Kidney capillary endothelial cell (primary cell): Measurements from ENCODE around the gene CAVIN1.
"Not testable (repeated sequence)": the region's sequence is repeated elsewhere in the genome, so short reads cannot be mapped to it uniquely, and the experiment has no call there.

Experiments
- DNase-seq: peaks from one replicate; pipeline ENCODE4 v3.0.0-alpha.2; 2018; ENCODE audit warnings: low spot score

Gene CAVIN1

DNA sequence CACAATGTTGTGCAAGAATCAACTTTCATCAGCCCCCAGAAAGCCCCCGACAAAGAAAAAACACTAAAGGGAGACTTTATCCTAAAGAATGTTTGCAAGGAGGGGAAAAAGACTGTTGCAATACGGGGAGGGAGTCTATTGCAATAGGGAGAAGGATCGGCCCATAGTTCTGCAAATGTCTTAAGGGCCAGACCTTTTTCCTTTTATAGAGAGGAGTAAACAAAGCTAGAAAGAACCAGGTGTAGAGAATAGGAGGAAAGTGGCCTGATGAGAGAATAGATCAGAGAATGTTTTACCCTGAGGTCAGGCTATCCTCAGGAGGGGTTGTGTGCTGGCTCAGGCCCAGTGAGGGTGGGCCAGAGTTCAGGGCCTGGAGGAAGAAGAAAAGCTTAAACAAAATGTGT is 8.7 kb upstream of the CAVIN1 start:
- no peak for DNase-seq

DNA sequence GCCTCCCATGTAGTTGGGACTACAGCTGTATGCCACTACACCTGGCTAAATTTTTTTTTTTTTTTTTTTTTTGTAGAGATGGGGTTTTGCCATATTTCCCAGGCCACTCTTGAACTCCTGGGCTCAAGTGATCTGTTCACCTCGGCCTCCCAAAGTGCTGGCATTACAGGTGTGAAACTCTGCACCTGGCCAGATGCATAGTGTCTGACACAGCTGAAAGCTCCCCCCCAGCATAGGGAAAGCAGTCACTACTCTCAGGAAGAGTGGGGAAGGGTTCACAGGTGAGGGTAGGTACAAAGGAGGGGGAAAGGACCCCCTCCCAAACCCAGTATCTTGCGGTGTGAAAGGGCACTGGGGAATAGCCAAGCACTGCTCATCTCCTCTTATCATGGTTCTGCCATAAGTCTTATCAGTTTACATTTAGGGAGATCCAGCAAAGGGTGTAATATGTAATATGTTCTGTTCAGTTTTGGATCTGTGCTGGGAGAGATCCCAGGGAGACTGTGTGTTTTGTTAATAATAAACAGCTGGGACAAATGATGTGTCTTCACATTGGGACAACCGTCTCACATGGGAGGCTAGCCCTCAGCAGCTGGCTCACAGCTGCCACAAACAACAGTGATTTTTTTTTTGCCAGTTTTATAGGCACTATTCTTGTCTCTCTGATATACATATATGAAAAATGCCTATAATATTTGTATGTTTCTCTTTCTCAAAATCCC is 6.8 kb upstream of the CAVIN1 start:
- no peak for DNase-seq

DNA sequence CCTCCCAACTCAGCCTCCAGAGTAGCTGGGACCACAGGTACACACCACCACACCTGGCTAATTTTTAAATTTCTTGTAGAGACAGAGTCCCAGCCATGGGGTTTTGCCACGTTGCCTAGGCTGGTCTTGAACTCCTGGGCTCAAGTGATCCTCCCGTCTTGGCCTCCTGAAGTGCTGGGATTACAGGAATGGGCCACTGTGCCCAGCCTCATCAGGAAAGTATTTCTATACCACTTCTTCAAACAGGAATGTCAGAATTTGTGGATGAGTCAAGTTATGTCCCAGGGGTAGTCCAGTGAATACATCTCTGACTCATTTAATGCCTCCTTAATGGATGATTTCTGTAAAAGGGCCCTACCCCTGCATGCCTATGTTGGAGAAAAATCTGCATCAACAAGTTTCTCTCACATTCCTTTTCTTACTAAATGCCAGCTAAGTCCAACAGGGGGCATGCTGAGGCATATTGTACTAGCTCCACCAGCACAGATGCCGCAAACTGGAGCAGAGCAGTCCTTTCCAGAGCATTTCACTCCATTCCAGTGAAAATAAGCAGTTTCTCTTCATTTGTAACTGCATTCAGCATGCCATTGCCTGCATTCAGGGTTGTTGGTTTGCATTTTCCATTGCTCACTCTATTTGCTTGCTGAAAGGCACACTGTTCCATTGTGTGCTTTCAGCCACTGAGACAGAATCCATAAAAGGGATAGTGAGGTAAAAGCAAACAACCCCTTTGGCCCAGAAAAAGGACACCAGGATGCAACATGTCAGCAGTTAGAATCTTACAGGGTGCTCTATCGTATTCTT is 5.3 kb upstream of the CAVIN1 start:
- peak; percentile 87 for DNase-seq

DNA sequence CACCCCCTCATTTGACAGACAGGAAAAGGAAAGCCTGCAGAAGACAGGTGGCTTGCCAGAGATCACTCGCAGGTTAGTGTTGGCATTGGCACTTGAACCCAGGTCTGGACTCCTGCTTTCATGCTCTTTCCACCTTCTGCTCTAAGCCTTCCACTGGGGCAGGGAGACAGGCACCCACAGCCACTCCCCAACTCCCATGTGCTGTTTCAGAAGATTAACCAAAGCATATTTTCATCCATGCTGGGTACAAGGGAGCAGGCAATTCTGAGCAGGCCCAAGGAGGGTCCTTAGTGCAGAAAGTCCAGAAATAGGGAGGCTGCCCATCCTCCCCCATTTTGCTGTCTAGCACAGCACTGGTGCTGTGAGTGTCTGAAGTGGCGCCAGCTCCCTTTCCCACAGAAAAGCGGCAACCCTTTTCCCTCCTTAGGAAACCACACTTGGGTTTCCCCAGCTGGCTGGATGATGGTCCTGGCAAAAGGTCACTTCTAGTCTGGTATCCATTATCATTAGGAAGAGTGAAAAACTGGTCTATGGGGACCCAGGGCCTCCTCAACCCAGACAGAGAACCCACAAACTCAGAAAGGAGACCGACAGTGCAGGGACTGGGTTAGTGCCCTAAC is 2.0 kb upstream of the CAVIN1 start:
- no peak for DNase-seq

DNA sequence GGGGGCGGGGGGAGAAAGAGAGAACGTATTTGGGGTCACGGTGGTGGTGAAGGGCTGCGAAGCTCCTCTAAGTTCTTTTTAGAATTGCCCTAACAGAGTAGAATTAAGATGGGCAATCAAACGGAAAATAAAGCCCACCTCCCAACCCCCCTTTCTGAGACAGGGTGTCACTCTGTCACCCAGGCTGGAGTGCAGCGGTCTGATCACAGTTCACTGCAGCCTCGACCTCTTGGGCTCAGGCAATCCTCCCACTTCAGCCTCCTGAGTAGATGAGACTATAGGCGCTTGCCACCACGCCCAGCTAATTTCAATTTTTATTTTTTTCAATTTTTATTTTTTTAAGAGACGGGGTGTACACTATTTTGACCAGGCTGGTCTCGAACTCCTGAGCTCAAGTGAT is 710 bp upstream of the CAVIN1 start:
- DNase-seq = no peak

DNA sequence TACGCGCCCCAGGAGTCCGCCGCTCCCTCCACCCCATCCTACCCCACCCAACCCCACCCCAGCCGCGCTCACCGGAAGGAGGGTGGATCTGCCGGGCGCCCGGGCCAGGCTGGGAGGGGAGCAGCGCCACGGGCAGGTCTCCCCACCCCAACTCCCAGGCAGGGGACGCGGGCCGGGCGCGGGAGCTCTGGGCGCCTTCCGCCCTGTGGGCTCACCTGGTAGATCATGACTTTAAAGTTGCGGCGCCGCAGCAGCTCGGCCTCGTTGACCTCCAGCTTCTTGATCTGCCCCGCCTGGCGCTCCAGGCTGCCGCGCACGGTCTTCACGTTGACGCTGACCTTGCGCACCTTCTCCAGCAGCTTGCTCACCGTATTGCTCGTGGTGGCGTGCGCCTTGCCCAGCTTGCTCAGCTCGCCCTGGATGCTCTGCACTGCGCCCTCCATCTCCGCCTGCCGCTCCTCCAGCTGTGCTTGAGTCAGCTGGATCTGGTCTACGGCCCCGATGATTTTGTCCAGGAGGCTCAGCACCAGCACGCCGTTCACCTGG is 571 bp downstream of the CAVIN1 start:
- DNase-seq = no peak

DNA sequence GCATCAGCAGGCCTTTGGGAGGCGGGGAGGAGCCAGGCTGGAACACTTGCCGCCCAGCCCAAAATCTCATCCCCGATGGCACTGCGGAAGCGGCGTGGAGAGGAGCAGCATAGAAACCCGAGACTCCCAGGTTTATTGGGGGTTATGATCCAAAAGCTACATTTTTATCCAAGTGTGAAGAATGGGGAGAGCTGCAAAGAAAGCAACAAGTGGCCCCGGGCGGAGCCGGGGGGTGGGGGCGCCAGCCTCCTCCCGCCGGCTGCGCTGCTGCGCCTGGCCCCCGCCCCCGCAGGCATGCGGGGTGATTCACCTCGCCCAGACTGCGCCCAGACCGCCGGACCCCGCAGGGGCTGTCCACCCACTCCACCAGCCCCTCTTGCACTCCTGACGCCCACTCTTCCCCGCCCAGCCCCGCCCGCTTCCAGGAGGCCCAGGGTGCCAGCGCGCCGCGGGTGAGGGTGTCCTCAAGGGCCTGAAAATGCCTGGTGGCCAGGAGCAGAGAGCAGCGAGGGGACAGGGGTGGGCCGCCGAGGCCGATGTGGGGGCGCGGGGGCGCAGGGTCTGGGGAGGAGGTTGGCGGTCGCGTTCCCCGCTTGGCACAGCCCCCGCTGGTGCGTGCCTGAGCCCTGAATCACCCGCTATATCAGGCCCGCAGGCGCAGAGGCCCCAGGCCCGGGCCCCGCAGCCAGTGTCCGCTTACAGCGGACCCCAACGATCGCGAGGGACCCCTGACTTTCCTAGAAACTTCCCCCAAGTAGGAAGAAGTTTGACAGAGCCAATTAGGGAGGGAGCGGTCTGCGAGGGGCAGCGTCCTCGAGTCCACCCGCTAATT is 1.3 kb downstream of the CAVIN1 start:
- DNase-seq = no peak

DNA sequence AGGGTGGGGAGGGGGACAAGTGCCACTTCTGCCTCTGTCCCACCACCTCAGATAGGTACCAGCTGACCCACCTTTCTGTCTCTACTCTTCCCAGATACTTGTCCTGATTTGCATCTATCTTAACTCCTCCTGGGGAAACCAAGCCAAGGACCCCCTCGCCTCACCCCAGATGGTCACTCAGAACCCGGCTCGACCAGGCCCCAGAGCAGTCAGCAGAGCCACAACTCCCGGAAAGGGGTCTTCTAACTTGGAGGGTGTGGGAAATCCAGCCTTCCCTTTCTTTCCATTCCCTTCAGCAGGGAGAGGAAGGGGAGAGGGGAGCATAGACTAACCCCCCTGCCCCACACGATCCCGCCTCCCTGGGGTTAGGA is 1.9 kb downstream of the CAVIN1 start:
- no peak for DNase-seq

DNA sequence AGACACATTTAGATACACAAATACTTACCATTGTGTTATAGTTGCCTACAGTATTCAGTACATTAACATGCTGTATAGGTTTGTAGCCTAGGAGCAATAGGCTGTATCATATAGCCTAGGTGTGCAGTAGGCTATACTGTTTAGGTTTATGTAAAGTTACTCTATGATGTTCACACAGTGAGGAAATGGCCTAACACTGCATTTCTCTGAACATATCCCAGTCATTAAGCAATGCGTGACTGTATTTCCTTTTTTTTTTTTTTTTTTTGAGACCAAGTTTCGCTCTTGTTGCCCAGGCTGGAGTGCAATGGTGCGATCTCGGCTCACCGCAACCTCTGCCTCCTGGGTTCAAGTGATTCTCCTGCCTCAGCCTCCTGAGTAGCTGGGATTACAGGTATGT is 5.1 kb downstream of the CAVIN1 start:
- not testable (repeated sequence) for DNase-seq

DNA sequence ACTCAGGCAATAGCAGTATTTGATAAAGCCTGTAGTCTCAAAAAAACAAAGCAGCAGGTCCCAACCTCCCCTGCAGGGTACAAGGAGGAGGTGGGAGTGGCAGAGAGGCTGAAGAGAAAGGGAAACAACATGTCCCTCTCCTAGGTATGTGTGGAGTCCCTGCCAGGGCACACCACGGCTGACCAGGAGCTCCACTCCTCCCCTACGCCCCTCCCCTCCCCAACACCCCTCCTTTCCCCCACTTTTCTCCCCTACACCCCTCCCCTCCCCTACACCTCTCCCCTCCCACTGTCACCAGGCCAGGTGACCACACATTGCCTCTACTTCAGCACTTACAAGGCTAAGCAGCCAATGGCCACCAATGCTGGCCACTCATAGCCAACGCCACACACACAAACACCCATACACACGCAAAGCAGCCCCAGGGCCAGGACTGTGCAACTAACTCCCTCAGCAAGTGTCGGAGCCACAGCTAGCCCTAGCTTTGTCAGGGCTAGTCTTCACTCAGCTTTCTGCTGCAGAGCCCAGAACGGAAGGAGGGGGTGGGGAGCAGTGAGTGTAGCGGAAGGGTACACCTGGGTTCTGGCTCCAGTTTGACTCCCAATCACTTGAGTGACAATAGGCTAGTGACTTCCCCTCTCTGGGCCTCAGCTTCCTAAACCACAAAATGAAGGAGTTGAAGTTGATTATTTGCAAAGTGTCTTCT is 8.2 kb downstream of the CAVIN1 start:
- no peak for DNase-seq

DNA sequence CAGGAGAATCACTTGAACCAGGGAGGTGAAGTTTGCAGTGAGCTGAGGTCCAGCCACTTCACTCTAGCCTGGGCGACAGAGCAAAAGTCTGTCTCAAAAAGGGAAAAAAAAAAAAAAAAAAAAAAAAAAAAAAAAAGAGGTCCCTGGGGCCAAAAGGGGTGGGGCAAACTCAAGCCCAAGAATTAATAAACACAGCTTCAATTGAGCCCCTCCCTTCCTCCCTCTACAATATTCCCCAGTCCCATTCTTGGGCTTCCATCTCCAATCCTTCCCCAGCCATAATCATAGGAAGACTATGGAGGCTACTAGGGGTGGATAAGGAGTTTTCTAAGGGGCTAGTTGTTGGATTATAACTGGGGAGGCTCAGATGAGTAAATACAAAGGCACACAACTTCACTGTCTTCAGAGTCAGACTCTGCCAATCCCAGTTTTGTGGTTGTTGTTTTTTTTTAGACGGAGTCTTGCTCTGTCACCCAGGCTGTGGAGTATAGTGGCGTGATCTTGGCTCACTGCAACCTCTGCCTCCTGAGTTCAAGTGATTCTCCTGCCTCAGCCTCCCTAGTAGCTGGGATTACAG is 9.5 kb downstream of the CAVIN1 start:
- DNase-seq = no peak

DNA sequence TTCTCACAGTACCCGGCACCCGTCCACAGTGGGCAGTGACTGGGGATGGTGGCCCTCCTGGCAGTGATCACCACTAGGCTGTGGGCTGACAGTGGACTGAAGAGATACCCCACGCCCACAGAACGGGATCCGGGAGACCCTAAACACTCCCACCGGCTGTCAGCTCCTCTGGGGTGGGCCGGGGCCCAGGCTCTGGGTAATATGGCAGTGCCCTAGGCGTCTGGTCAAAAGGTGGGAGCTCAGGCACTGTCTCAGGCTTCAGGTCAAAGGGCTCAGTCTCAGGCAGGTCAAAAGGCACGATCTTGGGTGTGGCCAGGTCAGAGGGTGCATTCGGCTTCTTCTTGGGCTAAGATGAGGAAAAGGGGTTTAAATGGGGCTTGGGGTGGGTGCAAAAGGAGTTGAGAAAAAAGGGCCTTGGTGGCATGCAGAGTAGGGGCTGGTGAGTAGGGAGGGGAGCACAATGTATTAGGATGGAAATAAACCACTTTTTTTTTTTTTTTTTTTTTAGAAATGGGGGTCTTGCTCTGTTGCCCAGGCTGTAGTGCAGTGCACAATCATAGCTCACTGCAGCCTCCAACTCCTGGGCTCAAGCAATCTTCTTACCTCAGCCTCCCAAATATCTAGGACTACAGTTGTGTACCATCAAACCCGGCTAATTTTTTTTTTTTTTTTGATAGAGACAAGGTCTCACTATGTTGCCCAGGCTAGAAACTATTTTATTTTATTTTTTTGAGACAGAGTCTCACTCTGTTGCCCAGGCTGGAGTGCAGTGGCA is 11.0 kb downstream of the CAVIN1 start:
- no peak for DNase-seq

DNA sequence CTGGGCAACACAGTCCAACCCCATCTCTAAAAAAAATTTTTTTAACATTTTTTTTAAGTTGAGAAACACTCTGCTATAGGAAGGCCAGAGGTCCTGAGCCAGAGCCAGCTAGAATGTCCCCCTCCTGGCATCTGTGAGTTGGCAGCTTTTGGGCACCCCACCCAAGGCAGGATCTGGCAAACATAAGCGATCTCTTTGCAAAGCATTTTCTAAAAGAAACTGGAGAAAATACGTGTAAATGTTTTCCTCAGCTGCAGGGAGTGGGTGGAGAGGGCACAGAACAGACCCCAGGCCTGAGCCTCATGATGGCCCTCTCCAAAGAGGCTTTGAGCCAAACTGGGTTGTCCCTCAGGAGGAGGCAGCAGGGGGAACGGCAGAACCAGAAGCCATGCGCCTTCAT is 11.7 kb downstream of the CAVIN1 start:
- DNase-seq = no peak

DNA sequence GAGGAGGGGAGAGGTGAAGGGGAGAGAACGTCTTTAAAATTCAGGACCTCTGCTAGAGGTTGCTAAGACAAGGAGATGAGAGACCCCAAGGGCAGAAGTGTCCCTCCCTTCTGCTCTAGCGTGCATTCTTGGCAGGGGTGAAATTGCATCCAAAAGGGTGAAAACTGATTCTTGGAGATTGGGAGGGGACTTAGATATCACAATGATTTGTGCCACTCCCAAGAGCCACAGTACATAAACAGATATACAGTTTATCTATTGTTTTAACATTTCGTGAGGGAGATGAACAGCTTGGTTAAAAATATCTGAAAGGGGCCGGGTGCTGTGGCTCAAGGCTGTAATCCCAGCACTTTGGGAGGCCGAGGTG is 12.8 kb downstream of the CAVIN1 start:
- DNase-seq = no peak

DNA sequence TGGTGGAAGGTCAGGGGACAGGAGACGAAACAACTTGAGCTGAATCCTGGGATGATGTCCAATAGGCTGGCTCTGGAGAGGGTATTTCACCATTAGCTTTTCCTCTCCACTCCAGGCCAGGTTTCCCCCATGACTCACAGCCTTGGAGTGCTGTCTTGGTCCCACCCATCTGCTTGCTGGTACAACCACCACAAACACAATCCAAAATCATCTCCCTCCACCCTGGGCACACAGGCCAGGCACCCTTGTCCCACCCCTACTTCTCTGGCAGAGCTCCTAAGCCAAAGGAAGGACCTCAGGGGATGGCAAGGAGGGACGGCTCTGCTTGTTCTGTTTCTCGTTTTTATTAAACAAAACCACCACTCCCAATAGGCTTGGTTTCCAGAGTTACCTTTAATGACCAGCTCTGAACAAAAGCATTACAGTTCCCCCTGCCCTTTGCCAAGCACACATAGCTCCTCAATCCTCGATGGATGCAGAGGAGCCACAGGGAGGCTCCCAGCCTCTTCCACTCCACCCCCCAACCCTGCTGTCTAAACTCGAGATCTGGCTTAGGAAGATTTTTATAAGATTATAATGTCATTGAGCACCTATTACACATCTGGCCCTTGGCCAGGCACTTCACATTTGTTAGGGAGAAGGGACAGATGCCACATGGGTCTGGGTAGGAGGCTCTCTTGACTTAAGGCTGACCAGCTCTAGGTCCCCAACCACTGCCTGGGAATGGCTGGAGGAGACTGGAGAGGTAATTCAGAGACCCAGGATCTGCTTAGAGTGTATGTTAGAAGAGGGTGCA is 13.3 kb downstream of the CAVIN1 start:
- DNase-seq = no peak

DNA sequence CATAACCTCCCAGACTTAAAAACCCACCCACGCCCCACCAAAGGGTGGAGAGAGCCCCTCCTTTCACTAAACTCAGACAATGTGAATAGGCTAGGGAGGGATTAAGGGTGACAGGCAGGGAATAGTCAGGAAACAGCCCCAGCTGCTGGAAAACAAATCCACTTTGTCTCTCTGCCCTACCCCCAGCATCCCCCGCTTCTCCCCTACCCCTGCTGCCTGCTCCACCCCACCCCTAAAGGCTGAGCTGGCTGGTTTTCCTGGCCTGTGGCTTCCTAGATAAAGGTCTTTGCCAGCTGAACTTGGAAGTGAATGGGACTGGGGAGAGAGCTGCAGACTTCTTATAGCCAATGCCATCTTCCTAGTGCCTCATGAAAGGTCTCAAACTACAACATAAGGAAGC is 15.0 kb downstream of the CAVIN1 start:
- no peak for DNase-seq

DNA sequence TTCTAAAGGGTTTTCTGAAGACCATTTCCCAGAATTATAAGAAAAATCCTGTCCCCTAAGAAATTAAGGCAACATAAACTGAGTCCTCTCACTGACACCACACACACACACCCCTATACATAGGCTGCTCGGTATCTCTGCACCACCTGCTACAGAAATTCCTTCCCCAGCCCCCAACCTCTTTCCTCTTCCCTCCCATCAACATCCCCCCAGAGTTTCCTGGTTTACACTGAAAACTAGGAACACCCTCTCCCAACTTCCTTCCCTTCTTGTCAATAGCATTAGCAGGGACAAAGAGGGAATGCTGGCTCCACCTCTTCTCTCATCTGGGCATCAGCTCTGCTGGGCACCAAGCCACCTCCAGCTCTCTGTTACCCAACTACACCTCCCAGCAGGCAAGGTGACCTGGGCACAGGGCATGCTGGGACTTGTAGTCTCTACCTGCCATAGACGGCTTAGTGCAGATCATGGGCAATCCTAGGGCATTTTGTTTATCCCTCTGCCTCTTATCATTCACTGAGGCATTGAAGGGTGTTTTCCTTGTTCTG is 15.7 kb downstream of the CAVIN1 start:
- peak; percentile 76 for DNase-seq

DNA sequence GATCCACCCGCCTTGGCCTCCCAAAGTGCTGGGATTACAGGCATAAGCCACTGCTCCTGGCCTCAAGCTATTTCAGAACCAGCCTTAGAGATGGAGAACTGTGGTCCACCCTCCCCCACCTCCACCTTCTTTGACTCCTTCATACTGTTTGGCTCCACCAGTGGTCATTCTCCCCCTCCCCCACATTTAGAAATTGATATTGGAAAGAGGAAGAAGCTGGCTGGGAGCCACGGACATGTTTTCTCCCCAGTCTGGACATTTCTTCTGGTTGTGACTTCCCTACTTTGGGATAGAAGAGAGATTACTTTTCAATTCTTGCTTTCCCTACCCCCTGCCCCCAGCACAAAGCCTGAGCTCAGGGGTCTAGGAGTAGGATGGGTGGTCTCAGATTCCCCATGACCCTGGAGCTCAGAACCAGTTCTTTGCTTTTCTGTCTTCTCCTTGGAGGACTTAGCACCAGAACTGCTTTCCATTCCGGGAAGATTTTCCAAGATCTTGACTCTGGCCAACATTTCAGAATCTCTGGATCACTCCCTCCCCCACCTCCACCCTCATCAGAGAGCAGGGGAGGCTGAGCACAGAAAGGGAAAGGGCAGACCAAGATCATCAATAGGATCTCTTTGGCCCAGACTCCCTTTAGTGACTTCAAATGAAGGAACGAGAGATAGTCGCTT is 16.3 kb downstream of the CAVIN1 start:
- no peak for DNase-seq
